GM12892 (cell line): ENCODE data around the gene HK1.

Experiments used
- POLR2A ChIP-seq: IDR thresholded peaks from 2 replicates; pipeline ENCODE4 v1.6.1; 2011; ENCODE audit warnings: low read depth, low read length, control low read depth
- POLR2AphosphoS5 ChIP-seq: IDR thresholded peaks from 2 replicates; pipeline ENCODE4 v1.6.1; 2011; ENCODE audit warnings: low read depth, low read length, control low read depth

- TF ChIP-seq POLR2A, result no peak
- TF ChIP-seq POLR2AphosphoS5, result no peak
Measured at GRCh38 chr10:69377191-69377590, 98.9 kb downstream of the HK1 start.
